Muscle of leg (tissue), 11 donors: ENCODE measurements around the gene STARD5. TPM values are rescaled to one million over a fixed set of nuclear protein-coding genes. Genes with fewer than 3 reads are reported as not detected.
"Not testable (repeated sequence)": the region's sequence is repeated elsewhere in the genome, so short reads cannot be mapped to it uniquely, and the experiment has no call there.

Source experiments
- DNase-seq: peaks from one replicate; pipeline ENCODE4 v3.0.0; 2013
- H3K27ac ChIP-seq: one replicate; pipeline ENCODE4 v1.5.1; 2013; ENCODE audit warnings: mild to moderate bottlenecking, low read length, control low read depth
- H3K27me3 ChIP-seq: one replicate; pipeline ENCODE4 v1.6.1; 2013; ENCODE audit warnings: low read length; ENCODE audit not compliant: control insufficient read depth, insufficient read depth
- H3K36me3 ChIP-seq: one replicate; pipeline ENCODE4 v1.6.1; 2013; ENCODE audit warnings: low read length; ENCODE audit not compliant: control insufficient read depth, insufficient read depth
- H3K4me1 ChIP-seq: one replicate; pipeline ENCODE4 v1.6.1; 2013; ENCODE audit warnings: low read length; ENCODE audit not compliant: control insufficient read depth, insufficient read depth
- H3K4me3 ChIP-seq: one replicate; pipeline ENCODE4 v1.5.1; 2013; ENCODE audit warnings: low read length, control low read depth
- H3K9me3 ChIP-seq: replicated peaks from 2 replicates; pipeline ENCODE4 v1.6.1; 2013; ENCODE audit warnings: low read depth, low read length; ENCODE audit not compliant: control insufficient read depth
- WGBS: methylation state at CpG from one replicate; pipeline ENCODE4 v1.1.5; 2013; ENCODE audit warnings: missing lambda C conversion rate; ENCODE audit not compliant: insufficient coverage; 5-methylcytosine and 5-hydroxymethylcytosine counted together
- polyA plus RNA-seq, 8 donors: library from polyadenylated mRNA; unstranded; fragments of 120-200 nt; gene quantifications; one replicate each; pipeline versions ENCODE4 v1.2.1 to v1.2.3, GENCODE V29; 2013; ENCODE audit warnings: inconsistent platforms in 1 of 8, low replicate concordance in 1 of 8; ENCODE audit not compliant: insufficient read length in 8 of 8, insufficient read depth in 1 of 8
- total RNA-seq: library from RNA; stranded (reverse); fragments of 120-200 nt; gene quantifications from one replicate; pipeline ENCODE4 v1.2.4, GENCODE V29; 2013

STARD5 gene
- total and polyA plus RNA-seq, 9 donors: 2.5 to 6.0 (median 4.3) TPM

GRCh38 chr15:81357180-81357686 lies 33.3 kb upstream of the STARD5 start:
- Histone ChIP-seq H3K27me3 (peaks cover 4% of the 10 kb centered on the region), H3K4me3 (no peak overlapping the region), H3K27ac (no peak overlapping the region), H3K9me3 (no peaks in the 10 kb centered on the region), H3K36me3 (no peaks in the 10 kb centered on the region), H3K4me1 (no peaks in the 10 kb centered on the region)
- no peak for DNase-seq
- 100% methylated on average over 2 of the region's 6 CpGs for WGBS

- DNase-seq: no peak
- WGBS: 74% methylated on average over 5 of the region's 5 CpGs
- no peaks in the 10 kb centered on the region for H3K9me3 ChIP-seq
- no peak overlapping the region for H3K27ac ChIP-seq
- H3K4me1 ChIP-seq: no peaks in the 10 kb centered on the region
- H3K27me3 ChIP-seq: peaks cover 4% of the 10 kb centered on the region
- no peaks in the 10 kb centered on the region for H3K36me3 ChIP-seq
- no peak overlapping the region for H3K4me3 ChIP-seq
These were observed 32.3 kb upstream of the STARD5 start for GRCh38 chr15:81356252-81356651.

GRCh38 chr15:81351651-81352050 lies 27.7 kb upstream of the STARD5 start:
- WGBS: 72% methylated on average over 4 of the region's 5 CpGs
- H3K4me1 ChIP-seq: no peaks in the 10 kb centered on the region
- no peaks in the 10 kb centered on the region for H3K36me3 ChIP-seq
- DNase-seq: no peak
- peaks cover 4% of the 10 kb centered on the region for H3K27me3 ChIP-seq
- no peaks in the 10 kb centered on the region for H3K9me3 ChIP-seq
- no peak overlapping the region for H3K27ac ChIP-seq
- no peak overlapping the region for H3K4me3 ChIP-seq

GRCh38 chr15:81349271-81349670 lies 25.3 kb upstream of the STARD5 start:
- no peak for DNase-seq
- no peak overlapping the region for H3K4me3 ChIP-seq
- H3K9me3 ChIP-seq: no peaks in the 10 kb centered on the region
- no peaks in the 10 kb centered on the region for H3K4me1 ChIP-seq
- H3K36me3 ChIP-seq: no peaks in the 10 kb centered on the region
- no peak overlapping the region for H3K27ac ChIP-seq
- H3K27me3 ChIP-seq: no peaks in the 10 kb centered on the region
- WGBS: 95% methylated on average over 3 of the region's 3 CpGs

GRCh38 chr15:81348691-81349090 lies 24.8 kb upstream of the STARD5 start:
- not testable (repeated sequence) for H3K27me3 ChIP-seq, H3K9me3 ChIP-seq, DNase-seq, H3K4me3 ChIP-seq, H3K27ac ChIP-seq, H3K4me1 ChIP-seq, H3K36me3 ChIP-seq
- WGBS: 94% methylated on average over 4 of the region's 11 CpGs

- Histone ChIP-seq H3K36me3 (no peaks in the 10 kb centered on the region), H3K27ac (no peak overlapping the region), H3K9me3 (no peaks in the 10 kb centered on the region), H3K4me1 (no peaks in the 10 kb centered on the region), H3K4me3 (no peak overlapping the region), H3K27me3 (no peaks in the 10 kb centered on the region)
- no CpG with 5 or more reads among the region's 4 CpGs for WGBS
- DNase-seq: no peak
These were observed 24.0 kb upstream of the STARD5 start for GRCh38 chr15:81347910-81348309.

- no peaks in the 10 kb centered on the region for H3K4me1 ChIP-seq
- no peak for DNase-seq
- H3K36me3 ChIP-seq: no peaks in the 10 kb centered on the region
- peaks cover 3% of the 10 kb centered on the region for H3K27me3 ChIP-seq
- no peak overlapping the region for H3K4me3 ChIP-seq
- no peak overlapping the region for H3K27ac ChIP-seq
- WGBS: 67% methylated on average over 1 of the region's 2 CpGs
- H3K9me3 ChIP-seq: no peaks in the 10 kb centered on the region
These were observed 22.7 kb upstream of the STARD5 start for GRCh38 chr15:81346611-81347010.

- H3K27ac ChIP-seq: no peak overlapping the region
- no peak overlapping the region for H3K4me3 ChIP-seq
- no peaks in the 10 kb centered on the region for H3K36me3 ChIP-seq
- peaks cover 3% of the 10 kb centered on the region for H3K27me3 ChIP-seq
- 89% methylated on average over 3 of the region's 4 CpGs for WGBS
- no peaks in the 10 kb centered on the region for H3K9me3 ChIP-seq
- no peak for DNase-seq
- H3K4me1 ChIP-seq: peaks cover 8% of the 10 kb centered on the region
These were observed 19.4 kb upstream of the STARD5 start for GRCh38 chr15:81343371-81343770.

GRCh38 chr15:81341351-81341750 lies 17.4 kb upstream of the STARD5 start:
- H3K36me3 ChIP-seq: no peaks in the 10 kb centered on the region
- peaks cover 3% of the 10 kb centered on the region for H3K27me3 ChIP-seq
- peaks cover 21% of the 10 kb centered on the region for H3K4me1 ChIP-seq
- WGBS: 100% methylated on average over 2 of the region's 4 CpGs
- no peak overlapping the region for H3K27ac ChIP-seq
- H3K4me3 ChIP-seq: no peak overlapping the region
- H3K9me3 ChIP-seq: no peaks in the 10 kb centered on the region
- DNase-seq: no peak

GRCh38 chr15:81339851-81340250 lies 15.9 kb upstream of the STARD5 start:
- Histone ChIP-seq H3K27me3 (peaks cover 3% of the 10 kb centered on the region), H3K27ac (no peak overlapping the region), H3K9me3 (no peaks in the 10 kb centered on the region), H3K36me3 (no peaks in the 10 kb centered on the region), H3K4me3 (no peak overlapping the region), H3K4me1 (peaks cover 21% of the 10 kb centered on the region)
- no peak for DNase-seq
- 20% methylated on average over 1 of the region's 4 CpGs for WGBS

- no peaks in the 10 kb centered on the region for H3K9me3 ChIP-seq
- H3K4me3 ChIP-seq: no peak overlapping the region
- H3K27me3 ChIP-seq: peaks cover 3% of the 10 kb centered on the region
- H3K4me1 ChIP-seq: peaks cover 24% of the 10 kb centered on the region
- no peaks in the 10 kb centered on the region for H3K36me3 ChIP-seq
- no peak overlapping the region for H3K27ac ChIP-seq
- WGBS: 86% methylated on average over 5 of the region's 5 CpGs
- peak; percentile 9 for DNase-seq
These were observed 15.4 kb upstream of the STARD5 start for GRCh38 chr15:81339321-81339720.
